GM21825 (cell line): ENCODE measurements around the gene MTX1.
"Not testable (repeated sequence)": the region's sequence is repeated elsewhere in the genome, so short reads cannot be mapped to it uniquely, and the experiment has no call there.

Experiments used
- ATAC-seq: cut with Tn5 transposase; IDR thresholded peaks from one replicate; pipeline ENCODE4 v1.9.1; 2021; ENCODE audit warnings: mild to moderate bottlenecking, moderate library complexity; ENCODE audit not compliant: unreplicated experiment

MTX1 gene

GRCh38 chr1:155231302-155231701 lies 22.8 kb downstream of the MTX1 start:
- not testable (repeated sequence) for ATAC-seq

- ATAC-seq: not testable (repeated sequence)
These were observed 23.8 kb downstream of the MTX1 start for GRCh38 chr1:155232001-155232978.

- not testable (repeated sequence) for ATAC-seq
These were observed 25.0 kb downstream of the MTX1 start for GRCh38 chr1:155233502-155233901.

GRCh38 chr1:155235375-155235774 lies 26.9 kb downstream of the MTX1 start:
- ATAC-seq: not testable (repeated sequence)

GRCh38 chr1:155236451-155236850 lies 28.0 kb downstream of the MTX1 start:
- no peak for ATAC-seq

- no peak for ATAC-seq
These were observed 32.7 kb downstream of the MTX1 start for GRCh38 chr1:155241069-155241679.

GRCh38 chr1:155241841-155242264 lies 33.4 kb downstream of the MTX1 start:
- ATAC-seq: no peak

GRCh38 chr1:155242805-155243358 lies 34.4 kb downstream of the MTX1 start:
- no peak for ATAC-seq

GRCh38 chr1:155244368-155245162 lies 36.1 kb downstream of the MTX1 start:
- ATAC-seq: peak; percentile 83

GRCh38 chr1:155245163-155245524 lies 36.6 kb downstream of the MTX1 start:
- ATAC-seq: no peak

GRCh38 chr1:155246796-155247195 lies 38.3 kb downstream of the MTX1 start:
- ATAC-seq: not testable (repeated sequence)

- no peak for ATAC-seq
These were observed 39.4 kb downstream of the MTX1 start for GRCh38 chr1:155247667-155248553.

GRCh38 chr1:155250246-155250632 lies 41.7 kb downstream of the MTX1 start:
- peak; percentile 16 for ATAC-seq

GRCh38 chr1:155250633-155251449 lies 42.3 kb downstream of the MTX1 start:
- peak; percentile 74 for ATAC-seq

- ATAC-seq: no peak
These were observed 43.1 kb downstream of the MTX1 start for GRCh38 chr1:155251566-155251965.

- no peak for ATAC-seq
These were observed 44.7 kb downstream of the MTX1 start for GRCh38 chr1:155253208-155253607.

GRCh38 chr1:155253797-155254196 lies 45.3 kb downstream of the MTX1 start:
- no peak for ATAC-seq

GRCh38 chr1:155254228-155254713 lies 45.8 kb downstream of the MTX1 start:
- no peak for ATAC-seq

- no peak for ATAC-seq
These were observed 46.3 kb downstream of the MTX1 start for GRCh38 chr1:155254714-155255242.
